K562 (cell line): ENCODE data around the gene C2CD2L. TPM values are rescaled to one million over a fixed set of nuclear protein-coding genes. Genes with fewer than 3 reads are reported as not detected.

Experiments
- CEBPG ChIP-seq, 3 experiments: fragments of 200-800 bp in 1 of 3; sonication (Bioruptor generic) in 1 of 3; sonication (generic) in 1 of 3; formaldehyde crosslinking in 1 of 3; IDR thresholded peaks in 2 of 3; conservative IDR thresholded peaks in 1 of 3; 2 replicates each; pipeline versions ENCODE4 v1.6.1 to v1.8.0; 2016 to 2022; ENCODE audit warnings: missing compliant biosample characterization in 2 of 3, missing genetic modification characterization in 2 of 3, mild to moderate bottlenecking in 1 of 3, missing genetic modification reagents in 1 of 3
- CHD1 ChIP-seq: fragments of 200-600 bp; sonication (generic); IDR thresholded peaks from one replicate; pipeline ENCODE4 v1.6.1; 2012; ENCODE audit warnings: mild to moderate bottlenecking, moderate library complexity, low read length, inconsistent platforms
- EZH2 ChIP-seq: IDR thresholded peaks from 2 replicates; pipeline ENCODE4 v1.6.1; 2012; ENCODE audit warnings: low read depth, mild to moderate bottlenecking, inconsistent platforms, low read length, borderline replicate concordance
- HIVEP1 ChIP-seq: fragments of 250-450 bp; sonication (Bioruptor Pico); IDR thresholded peaks from 2 replicates; pipeline ENCODE4 v1.4.0; 2020; ENCODE audit warnings: mild to moderate bottlenecking
- IFI16 ChIP-seq: fragments of 250-450 bp; sonication (Bioruptor Pico); IDR thresholded peaks from 2 replicates; pipeline ENCODE4 v2.1.2; 2022; ENCODE audit warnings: mild to moderate bottlenecking, inconsistent platforms
- IRF2 ChIP-seq: sonication (generic); formaldehyde crosslinking; IDR thresholded peaks from 2 replicates; pipeline ENCODE4 v1.8.1; 2022; ENCODE audit warnings: mild to moderate bottlenecking, missing genetic modification reagents
- KHSRP ChIP-seq: fragments of 450-650 bp; IDR thresholded peaks from 2 replicates; pipeline ENCODE4 v1.6.1; 2017
- L3MBTL2 ChIP-seq: fragments of 450-650 bp; IDR thresholded peaks from 2 replicates; pipeline ENCODE4 v1.6.1; 2016; ENCODE audit warnings: mild to moderate bottlenecking, moderate library complexity
- NR2C1 ChIP-seq, 2 experiments: fragments of 450-650 bp; IDR thresholded peaks; 2 replicates each; pipeline ENCODE4 v1.6.1; 2017; ENCODE audit warnings: mild to moderate bottlenecking in 2 of 2, antibody characterized with exemption in 1 of 2, inconsistent platforms in 1 of 2, missing compliant biosample characterization in 1 of 2, missing genetic modification characterization in 1 of 2
- PCBP2 ChIP-seq: fragments of 200-400 bp; formaldehyde crosslinking; IDR thresholded peaks from 2 replicates; pipeline ENCODE4 v1.6.1; 2018; ENCODE audit warnings: low read length, low read depth, mild to moderate bottlenecking, moderate library complexity; ENCODE audit not compliant: poor library complexity, severe bottlenecking
- POLR3G ChIP-seq: IDR thresholded peaks from 2 replicates; pipeline ENCODE4 v1.6.1; 2011; ENCODE audit not compliant: insufficient read length, insufficient replicate concordance; ENCODE audit errors: extremely low read depth
- RBM39 ChIP-seq: fragments of 200-400 bp; formaldehyde crosslinking; optimal IDR thresholded peaks from 2 replicates; pipeline ENCODE3; 2018; ENCODE audit warnings: low read depth, low read length
- SRSF7 ChIP-seq: fragments of 200-400 bp; formaldehyde crosslinking; optimal IDR thresholded peaks from 2 replicates; pipeline ENCODE3; 2017; ENCODE audit warnings: mild to moderate bottlenecking, low read depth, low read length
- ZFP36 ChIP-seq: fragments of 150-350 bp; IDR thresholded peaks from 2 replicates; pipeline ENCODE4 v1.6.1; 2018; ENCODE audit warnings: low read length, low read depth; ENCODE audit not compliant: partially characterized antibody
- ZNF217 ChIP-seq: sonication (generic); formaldehyde crosslinking; IDR thresholded peaks from 2 replicates; pipeline ENCODE4 v1.8.0; 2022; ENCODE audit warnings: mild to moderate bottlenecking, missing genetic modification reagents
- ZNF239 ChIP-seq: fragments of 250-450 bp; sonication (Bioruptor Pico); IDR thresholded peaks from 2 replicates; pipeline ENCODE4 v1.4.0; 2020; ENCODE audit warnings: mild to moderate bottlenecking
- ZNF584 ChIP-seq: fragments of 200-800 bp; sonication (Bioruptor generic); IDR thresholded peaks from 2 replicates; pipeline ENCODE4 v1.6.1; 2016; ENCODE audit warnings: low read depth, mild to moderate bottlenecking, missing genetic modification characterization, missing compliant biosample characterization
- ZNF75A ChIP-seq: fragments of 450-650 bp; formaldehyde crosslinking; IDR thresholded peaks from 2 replicates; pipeline ENCODE4 v1.4.0; 2020; ENCODE audit warnings: mild to moderate bottlenecking
- polyA plus RNA-seq, 8 experiments: library from polyadenylated mRNA; depleted of rRNA in 4 of 8; stranded (reverse) in 5 of 8; unstranded in 3 of 8; fragments of >200 nt; fragmentation: Nextera tagmentation in 2 of 8; fragmentation: Illumina TruSeq in 1 of 8; extraction: Ambion mirVana in 2 of 8; extraction: Trizol in 1 of 8; gene quantifications; 2 replicates each; pipeline versions ENCODE4 v1.2.1 to v1.2.3, GENCODE V29; 2011 to 2014; ENCODE audit warnings: inconsistent platforms in 1 of 8, missing spikeins in 1 of 8
- total RNA-seq, 7 experiments: library from RNA; depleted of rRNA in 6 of 7; stranded (reverse); fragments of >200 nt in 6 of 7; fragmentation: Illumina TruSeq in 2 of 7; extraction: Trizol in 2 of 7; gene quantifications; 2 replicates each; pipeline versions ENCODE4 v1.2.1 to v1.2.3, GENCODE V29; 2011 to 2021; ENCODE audit warnings: low replicate concordance in 1 of 7
- TF ChIP-seq, protein P1 (sequence below): sonication (generic); formaldehyde crosslinking; IDR thresholded peaks from 2 replicates; pipeline ENCODE4 v1.8.0; 2022; ENCODE audit warnings: mild to moderate bottlenecking, missing genetic modification reagents
- TF ChIP-seq, protein P2 (sequence below): sonication (generic); formaldehyde crosslinking; IDR thresholded peaks from 2 replicates; pipeline ENCODE4 v1.8.0; 2022; ENCODE audit warnings: missing genetic modification reagents, mild to moderate bottlenecking, moderate library complexity, borderline replicate concordance
- TF ChIP-seq, protein P3 (sequence below): fragments of 250-450 bp; sonication (Bioruptor Pico); IDR thresholded peaks from 2 replicates; pipeline ENCODE4 v1.9.0; 2021; ENCODE audit warnings: mild to moderate bottlenecking, inconsistent platforms
- TF ChIP-seq, protein P4 (sequence below): IDR thresholded peaks from 2 replicates; pipeline ENCODE4 v1.6.1; 2012; ENCODE audit warnings: low read depth, low read length, improper control_type of control experiment, borderline replicate concordance

The C2CD2L gene
- total and polyA plus RNA-seq, 9 of the 15 experiments (the other 6 are each of a cell fraction or from before 2014, with no cell fraction given), result 0.66 to 41.2 (median 14.8) TPM

DNA sequence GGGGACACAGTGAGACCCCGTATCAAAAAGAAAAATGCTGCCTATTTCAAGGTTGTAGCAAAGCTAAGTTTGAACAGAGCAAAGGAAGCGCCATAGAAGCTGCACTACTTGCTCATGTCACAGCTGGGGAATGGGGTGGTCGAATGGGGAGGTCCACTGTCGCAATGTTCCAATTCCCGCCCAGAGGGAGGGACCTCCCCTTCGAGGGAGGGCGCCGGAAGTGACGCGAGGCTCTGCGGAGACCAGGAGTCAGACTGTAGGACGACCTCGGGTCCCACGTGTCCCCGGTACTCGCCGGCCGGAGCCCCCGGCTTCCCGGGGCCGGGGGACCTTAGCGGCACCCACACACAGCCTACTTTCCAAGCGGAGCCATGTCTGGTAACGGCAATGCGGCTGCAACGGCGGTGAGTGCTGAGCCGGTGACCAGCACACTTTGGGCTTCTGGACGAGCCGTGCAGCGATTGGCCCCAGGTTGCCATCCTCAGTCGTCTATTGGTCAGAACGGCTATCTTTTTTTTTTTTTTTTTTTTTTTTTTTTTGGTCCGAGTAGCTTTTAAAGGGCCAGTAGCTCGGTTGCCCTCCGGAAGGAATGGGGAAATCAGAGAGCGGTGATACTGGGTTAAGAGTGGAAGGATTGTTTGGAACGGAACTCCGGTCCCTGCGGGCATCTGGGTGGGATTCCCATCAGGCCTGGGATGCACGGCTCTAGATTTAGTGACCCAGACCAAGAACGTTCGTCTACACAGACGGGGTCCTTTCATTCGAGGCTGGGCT lies 22.3 kb upstream of the C2CD2L start, which contains the start of gene HMBS (continued):
- TF ChIP-seq SRSF7, result no peak
- TF ChIP-seq ZNF239 (CRISPR knock-in tag), result no peak
- TF ChIP-seq EZH2, result no peak
- TF ChIP-seq POLR3G, result no peak
- no peak for TF ChIP-seq ZNF75A (CRISPR knock-in tag)
- TF ChIP-seq ZNF584, result no peak
- TF ChIP-seq KHSRP, result no peak
- TF ChIP-seq IRF2 (CRISPR knock-in tag), result no peak
- TF ChIP-seq, protein P1, sequence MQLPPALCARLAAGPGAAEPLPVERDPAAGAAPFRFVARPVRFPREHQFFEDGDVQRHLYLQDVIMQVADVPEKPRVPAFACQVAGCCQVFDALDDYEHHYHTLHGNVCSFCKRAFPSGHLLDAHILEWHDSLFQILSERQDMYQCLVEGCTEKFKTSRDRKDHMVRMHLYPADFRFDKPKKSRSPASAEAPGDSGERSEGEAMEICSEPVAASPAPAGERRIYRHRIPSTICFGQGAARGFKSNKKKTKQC, result peak; percentile 14; the same call in 1 of the 2 replicates
- TF ChIP-seq L3MBTL2, result peak; percentile 91
- no peak for TF ChIP-seq ZFP36
- TF ChIP-seq IFI16, result no peak
- TF ChIP-seq PCBP2, result no peak
- TF ChIP-seq ZNF217 (CRISPR knock-in tag), result no peak
- peak; percentile 64 for TF ChIP-seq NR2C1 (IDR thresholded peaks at IDR 0.05)
- TF ChIP-seq NR2C1 (tag; IDR thresholded peaks at IDR 0.05), result 0 out of 2 replicates have a peak, but pooled peaks have one; percentile 6
- peak; percentile 33 for TF ChIP-seq CHD1
- peak; percentile 92 for TF ChIP-seq CEBPG (CRISPR knock-in tag; IDR thresholded peaks at IDR 0.05)
- peak; percentile 76 to 86 for TF ChIP-seq CEBPG (tag; conservative IDR thresholded peaks at IDR 0.05 in 1 of 2, IDR thresholded peaks at IDR 0.05 in 1 of 2)
- no peak for TF ChIP-seq RBM39
- TF ChIP-seq, protein P2, sequence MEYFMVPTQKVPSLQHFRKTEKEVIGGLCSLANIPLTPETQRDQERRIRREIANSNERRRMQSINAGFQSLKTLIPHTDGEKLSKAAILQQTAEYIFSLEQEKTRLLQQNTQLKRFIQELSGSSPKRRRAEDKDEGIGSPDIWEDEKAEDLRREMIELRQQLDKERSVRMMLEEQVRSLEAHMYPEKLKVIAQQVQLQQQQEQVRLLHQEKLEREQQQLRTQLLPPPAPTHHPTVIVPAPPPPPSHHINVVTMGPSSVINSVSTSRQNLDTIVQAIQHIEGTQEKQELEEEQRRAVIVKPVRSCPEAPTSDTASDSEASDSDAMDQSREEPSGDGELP (CRISPR knock-in tag), result peak; percentile 98
- TF ChIP-seq HIVEP1 (CRISPR knock-in tag), result no peak
- TF ChIP-seq, protein P3, sequence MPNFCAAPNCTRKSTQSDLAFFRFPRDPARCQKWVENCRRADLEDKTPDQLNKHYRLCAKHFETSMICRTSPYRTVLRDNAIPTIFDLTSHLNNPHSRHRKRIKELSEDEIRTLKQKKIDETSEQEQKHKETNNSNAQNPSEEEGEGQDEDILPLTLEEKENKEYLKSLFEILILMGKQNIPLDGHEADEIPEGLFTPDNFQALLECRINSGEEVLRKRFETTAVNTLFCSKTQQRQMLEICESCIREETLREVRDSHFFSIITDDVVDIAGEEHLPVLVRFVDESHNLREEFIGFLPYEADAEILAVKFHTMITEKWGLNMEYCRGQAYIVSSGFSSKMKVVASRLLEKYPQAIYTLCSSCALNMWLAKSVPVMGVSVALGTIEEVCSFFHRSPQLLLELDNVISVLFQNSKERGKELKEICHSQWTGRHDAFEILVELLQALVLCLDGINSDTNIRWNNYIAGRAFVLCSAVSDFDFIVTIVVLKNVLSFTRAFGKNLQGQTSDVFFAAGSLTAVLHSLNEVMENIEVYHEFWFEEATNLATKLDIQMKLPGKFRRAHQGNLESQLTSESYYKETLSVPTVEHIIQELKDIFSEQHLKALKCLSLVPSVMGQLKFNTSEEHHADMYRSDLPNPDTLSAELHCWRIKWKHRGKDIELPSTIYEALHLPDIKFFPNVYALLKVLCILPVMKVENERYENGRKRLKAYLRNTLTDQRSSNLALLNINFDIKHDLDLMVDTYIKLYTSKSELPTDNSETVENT (CRISPR knock-in tag), result 0 out of 2 replicates have a peak, but pooled peaks have one; percentile 70
- TF ChIP-seq, protein P4, sequence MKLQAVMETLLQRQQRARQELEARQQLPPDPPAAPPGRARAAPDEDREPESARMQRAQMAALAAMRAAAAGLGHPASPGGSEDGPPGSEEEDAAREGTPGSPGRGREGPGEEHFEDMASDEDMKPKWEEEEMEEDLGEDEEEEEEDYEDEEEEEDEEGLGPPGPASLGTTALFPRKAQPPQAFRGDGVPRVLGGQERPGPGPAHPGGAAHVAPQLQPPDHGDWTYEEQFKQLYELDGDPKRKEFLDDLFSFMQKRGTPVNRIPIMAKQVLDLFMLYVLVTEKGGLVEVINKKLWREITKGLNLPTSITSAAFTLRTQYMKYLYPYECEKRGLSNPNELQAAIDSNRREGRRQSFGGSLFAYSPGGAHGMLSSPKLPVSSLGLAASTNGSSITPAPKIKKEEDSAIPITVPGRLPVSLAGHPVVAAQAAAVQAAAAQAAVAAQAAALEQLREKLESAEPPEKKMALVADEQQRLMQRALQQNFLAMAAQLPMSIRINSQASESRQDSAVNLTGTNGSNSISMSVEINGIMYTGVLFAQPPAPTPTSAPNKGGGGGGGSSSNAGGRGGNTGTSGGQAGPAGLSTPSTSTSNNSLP, result peak; percentile 45; the same call in 1 of the 2 replicates
